ENCODE data around the gene LPXN. TPM values are rescaled to one million over a fixed set of nuclear protein-coding genes. Genes with fewer than 3 reads are reported as not detected.

The LPXN gene
- polyA plus RNA-seq, 1 experiment, result 12.3 TPM

DNA sequence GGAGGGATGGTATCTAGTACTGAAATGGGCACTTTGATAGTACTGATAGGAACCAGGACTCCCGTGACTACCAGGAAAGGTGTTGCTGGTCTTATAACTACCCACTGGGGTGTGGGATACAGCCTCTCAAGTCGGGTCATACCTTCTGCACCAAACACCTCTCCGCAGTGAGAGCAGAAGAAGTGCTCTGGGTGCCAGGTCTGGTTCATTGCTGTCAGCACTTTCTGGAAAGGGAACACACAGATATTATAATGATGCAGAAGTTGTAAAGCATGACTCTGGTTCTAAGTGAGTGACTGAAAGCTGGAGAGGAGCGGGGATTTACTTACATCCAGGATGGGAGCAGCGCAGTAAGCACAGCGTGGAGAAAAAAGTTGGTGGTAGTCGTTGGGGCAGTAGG is 26.0 kb downstream of the LPXN start:
- no peak for DNase-seq (ENCODE audit: low read depth, low spot score)
- ChIA-PET POLR2A (no interaction called here), CTCF (no interaction called here)
- Histone ChIP-seq H3K4me3 (ENCODE audit: low read depth, low read length) (no peak overlapping the region), H3K27ac (ENCODE audit: low read depth, low read length) (no peak overlapping the region), H3K27me3 (ENCODE audit: control insufficient read depth, insufficient read depth, low read length) (no peaks in the 10 kb centered on the region), H3K9me3 (ENCODE audit: control insufficient read depth, insufficient read depth, low read length) (no peaks in the 10 kb centered on the region)
- TF ChIP-seq, protein P1, sequence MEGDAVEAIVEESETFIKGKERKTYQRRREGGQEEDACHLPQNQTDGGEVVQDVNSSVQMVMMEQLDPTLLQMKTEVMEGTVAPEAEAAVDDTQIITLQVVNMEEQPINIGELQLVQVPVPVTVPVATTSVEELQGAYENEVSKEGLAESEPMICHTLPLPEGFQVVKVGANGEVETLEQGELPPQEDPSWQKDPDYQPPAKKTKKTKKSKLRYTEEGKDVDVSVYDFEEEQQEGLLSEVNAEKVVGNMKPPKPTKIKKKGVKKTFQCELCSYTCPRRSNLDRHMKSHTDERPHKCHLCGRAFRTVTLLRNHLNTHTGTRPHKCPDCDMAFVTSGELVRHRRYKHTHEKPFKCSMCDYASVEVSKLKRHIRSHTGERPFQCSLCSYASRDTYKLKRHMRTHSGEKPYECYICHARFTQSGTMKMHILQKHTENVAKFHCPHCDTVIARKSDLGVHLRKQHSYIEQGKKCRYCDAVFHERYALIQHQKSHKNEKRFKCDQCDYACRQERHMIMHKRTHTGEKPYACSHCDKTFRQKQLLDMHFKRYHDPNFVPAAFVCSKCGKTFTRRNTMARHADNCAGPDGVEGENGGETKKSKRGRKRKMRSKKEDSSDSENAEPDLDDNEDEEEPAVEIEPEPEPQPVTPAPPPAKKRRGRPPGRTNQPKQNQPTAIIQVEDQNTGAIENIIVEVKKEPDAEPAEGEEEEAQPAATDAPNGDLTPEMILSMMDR (IDR thresholded peaks at IDR 0.05; ENCODE audit: low read depth, low read length), result no peak

DNA sequence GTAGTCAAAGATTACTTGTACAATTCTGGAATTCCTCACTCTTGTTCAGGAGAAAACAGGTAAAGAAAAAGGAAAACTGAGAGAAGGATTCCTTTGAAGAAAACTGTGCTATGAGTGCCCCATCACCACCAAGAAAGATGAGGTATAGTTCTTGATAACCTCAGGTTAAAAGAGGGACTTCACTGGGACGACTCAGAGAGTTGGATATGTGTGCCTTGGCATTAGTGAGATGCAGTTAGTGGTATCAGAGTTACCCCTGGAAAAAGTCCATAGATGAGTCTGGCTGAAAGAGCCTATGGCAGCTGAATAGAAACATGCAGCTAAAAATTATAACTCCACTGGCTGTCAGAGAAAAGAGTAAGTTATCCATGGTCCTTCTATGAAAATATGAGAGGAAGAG is 28.8 kb downstream of the LPXN start:
- POLR2A ChIA-PET, result no interaction called here
- no peak overlapping the region for H3K27ac ChIP-seq (ENCODE audit: low read depth, low read length)
- no peaks in the 10 kb centered on the region for H3K9me3 ChIP-seq (ENCODE audit: control insufficient read depth, insufficient read depth, low read length)
- TF ChIP-seq, protein P1 (IDR thresholded peaks at IDR 0.05; ENCODE audit: low read depth, low read length), result no peak
- CTCF ChIA-PET, result interaction anchor here (1.2 to 1.5 kb wide), 2 partner anchors 23 to 30 kb away, joined by 4 to 5 read pairs; no protein-coding TSS in a partner anchor
- no peak for DNase-seq (ENCODE audit: low read depth, low spot score)
- no peaks in the 10 kb centered on the region for H3K27me3 ChIP-seq (ENCODE audit: control insufficient read depth, insufficient read depth, low read length)
- no peak overlapping the region for H3K4me3 ChIP-seq (ENCODE audit: low read depth, low read length)

DNA sequence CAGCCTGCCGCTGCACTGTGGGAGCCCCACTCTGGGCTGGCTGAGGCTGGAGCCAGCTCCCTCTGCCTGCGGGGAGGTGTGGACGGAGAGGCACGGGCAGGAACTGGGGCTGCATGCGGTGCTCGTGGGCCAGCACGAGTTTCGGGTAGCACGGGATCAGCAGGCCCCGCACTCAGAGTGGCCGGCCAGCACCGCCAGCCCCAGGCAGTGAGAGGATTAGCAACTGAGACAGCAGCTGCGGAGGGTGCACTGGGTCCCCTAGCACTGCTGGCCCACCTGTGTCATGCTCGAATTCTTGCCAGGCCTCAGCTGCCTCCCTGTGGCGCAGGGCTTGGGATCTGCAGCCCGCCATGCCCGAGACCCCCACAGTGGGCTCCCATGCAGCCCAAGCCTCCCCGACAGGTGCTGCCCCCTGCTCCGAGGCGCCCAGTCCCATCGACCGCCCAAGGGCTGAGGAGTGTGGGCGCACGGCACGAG is 43.8 kb downstream of the LPXN start:
- Histone ChIP-seq H3K27ac (ENCODE audit: low read depth, low read length) (no peak overlapping the region), H3K4me3 (ENCODE audit: low read depth, low read length) (no peak overlapping the region), H3K9me3 (ENCODE audit: control insufficient read depth, insufficient read depth, low read length) (peaks cover 7% of the 10 kb centered on the region; the same call in 1 of the 2 replicates), H3K27me3 (ENCODE audit: control insufficient read depth, insufficient read depth, low read length) (no peaks in the 10 kb centered on the region)
- TF ChIP-seq, protein P1 (IDR thresholded peaks at IDR 0.05; ENCODE audit: low read depth, low read length), result no peak
- POLR2A ChIA-PET, result no interaction called here
- CTCF ChIA-PET, result no interaction called here
- no peak for DNase-seq (ENCODE audit: low read depth, low spot score)

DNA sequence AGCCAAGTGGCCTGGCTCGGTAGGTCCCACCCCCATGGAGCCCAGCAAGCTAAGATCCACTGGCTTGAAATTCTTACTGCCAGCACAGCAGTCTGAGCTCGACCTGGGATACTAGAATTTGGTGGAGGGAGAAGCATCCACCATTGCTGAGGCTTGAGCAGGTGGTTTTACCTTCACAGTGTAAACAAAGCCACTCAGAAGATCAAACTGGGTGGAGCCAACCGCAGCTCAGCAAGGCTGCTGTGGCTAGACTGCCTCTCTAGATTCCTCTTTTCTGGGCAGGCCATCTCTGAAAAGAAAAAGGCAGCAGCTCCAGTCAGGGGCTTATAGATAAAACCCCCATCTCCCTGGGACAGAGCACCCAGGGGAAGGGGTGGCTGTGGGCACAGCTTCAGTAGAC is 45.4 kb downstream of the LPXN start:
- DNase-seq (ENCODE audit: low read depth, low spot score), result no peak
- no peaks in the 10 kb centered on the region for H3K27me3 ChIP-seq (ENCODE audit: control insufficient read depth, insufficient read depth, low read length)
- H3K9me3 ChIP-seq (ENCODE audit: control insufficient read depth, insufficient read depth, low read length), result peaks cover 7% of the 10 kb centered on the region; the same call in 1 of the 2 replicates
- ChIA-PET CTCF (interaction anchor here (2.5 kb wide), 1 partner anchor 38 kb away, joined by 10 read pairs; no protein-coding TSS in a partner anchor), POLR2A (no interaction called here)
- TF ChIP-seq, protein P1 (IDR thresholded peaks at IDR 0.05; ENCODE audit: low read depth, low read length), result no peak
- H3K27ac ChIP-seq (ENCODE audit: low read depth, low read length), result no peak overlapping the region
- H3K4me3 ChIP-seq (ENCODE audit: low read depth, low read length), result no peak overlapping the region

DNA sequence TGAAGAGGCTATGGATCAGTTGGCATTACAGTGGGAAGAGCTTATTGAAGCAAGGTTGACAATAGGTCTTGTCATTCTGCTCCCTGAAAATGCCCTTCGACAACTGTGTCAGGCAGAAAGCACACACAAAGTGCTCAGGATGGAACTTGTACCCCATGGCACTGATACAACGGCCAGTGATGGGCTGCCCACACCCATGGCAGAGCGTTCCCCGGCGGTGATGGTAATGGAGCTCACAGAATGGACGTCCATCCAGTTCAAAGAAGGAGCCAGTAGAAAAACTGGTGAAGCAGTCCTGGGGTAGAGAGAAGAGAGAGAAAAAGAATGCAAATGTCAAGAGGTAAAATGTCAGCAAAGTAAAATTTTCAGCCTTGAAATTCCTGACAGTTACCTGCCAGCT is 48.2 kb downstream of the LPXN start:
- no peak for DNase-seq (ENCODE audit: low read depth, low spot score)
- H3K27me3 ChIP-seq (ENCODE audit: control insufficient read depth, insufficient read depth, low read length), result no peaks in the 10 kb centered on the region
- TF ChIP-seq, protein P1 (IDR thresholded peaks at IDR 0.05; ENCODE audit: low read depth, low read length), result no peak
- CTCF ChIA-PET, result interaction anchor here (1.6 kb wide), 1 partner anchor 261 kb away, joined by 4 read pairs; no protein-coding TSS in a partner anchor
- H3K27ac ChIP-seq (ENCODE audit: low read depth, low read length), result no peak overlapping the region
- H3K4me3 ChIP-seq (ENCODE audit: low read depth, low read length), result no peak overlapping the region
- H3K9me3 ChIP-seq (ENCODE audit: control insufficient read depth, insufficient read depth, low read length), result peaks cover 7% of the 10 kb centered on the region; the same call in 1 of the 2 replicates
- POLR2A ChIA-PET, result no interaction called here

Measured in AG04450 (cell line).